Skeletal muscle satellite cell (primary cell): ENCODE results near the gene RSRC1. TPM values are rescaled to one million over a fixed set of nuclear protein-coding genes. Genes with fewer than 3 reads are reported as not detected.
"Not testable (repeated sequence)": the region's sequence is repeated elsewhere in the genome, so short reads cannot be mapped to it uniquely, and the experiment has no call there.

ENCODE experiments used
- H3K27me3 ChIP-seq: 2 replicates; pipeline ENCODE4 v1.7.0; 2013; ENCODE audit warnings: low read length; ENCODE audit not compliant: control insufficient read depth, insufficient read depth
- H3K36me3 ChIP-seq: 2 replicates; pipeline ENCODE4 v1.7.0; 2013; ENCODE audit warnings: mild to moderate bottlenecking, control low read depth, low read length; ENCODE audit not compliant: insufficient read depth
- H3K4me1 ChIP-seq: 2 replicates; pipeline ENCODE4 v1.7.0; 2013; ENCODE audit warnings: low read length; ENCODE audit not compliant: control insufficient read depth, insufficient read depth
- H3K4me2 ChIP-seq: 2 replicates; pipeline ENCODE4 v1.7.0; 2013; ENCODE audit warnings: mild to moderate bottlenecking, low read length
- H3K4me3 ChIP-seq: 2 replicates; pipeline ENCODE4 v1.7.0; 2013; ENCODE audit warnings: low read length
- H3K9ac ChIP-seq: 2 replicates; pipeline ENCODE4 v1.7.0; 2013; ENCODE audit warnings: mild to moderate bottlenecking, low read depth, low read length, moderate library complexity
- H3K9me3 ChIP-seq: replicated peaks from 2 replicates; pipeline ENCODE4 v1.7.0; 2013; ENCODE audit warnings: mild to moderate bottlenecking, control low read depth, low read length
- total RNA-seq: library from RNA; depleted of rRNA; stranded (reverse); fragments of >200 nt; gene quantifications from 2 replicates; pipeline ENCODE4 v1.2.3, GENCODE V29; 2012; rRNA removed

RSRC1 gene, protein sequence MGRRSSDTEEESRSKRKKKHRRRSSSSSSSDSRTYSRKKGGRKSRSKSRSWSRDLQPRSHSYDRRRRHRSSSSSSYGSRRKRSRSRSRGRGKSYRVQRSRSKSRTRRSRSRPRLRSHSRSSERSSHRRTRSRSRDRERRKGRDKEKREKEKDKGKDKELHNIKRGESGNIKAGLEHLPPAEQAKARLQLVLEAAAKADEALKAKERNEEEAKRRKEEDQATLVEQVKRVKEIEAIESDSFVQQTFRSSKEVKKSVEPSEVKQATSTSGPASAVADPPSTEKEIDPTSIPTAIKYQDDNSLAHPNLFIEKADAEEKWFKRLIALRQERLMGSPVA
- total RNA-seq = 42.1 and 42.4 TPM in 2 replicates

DNA sequence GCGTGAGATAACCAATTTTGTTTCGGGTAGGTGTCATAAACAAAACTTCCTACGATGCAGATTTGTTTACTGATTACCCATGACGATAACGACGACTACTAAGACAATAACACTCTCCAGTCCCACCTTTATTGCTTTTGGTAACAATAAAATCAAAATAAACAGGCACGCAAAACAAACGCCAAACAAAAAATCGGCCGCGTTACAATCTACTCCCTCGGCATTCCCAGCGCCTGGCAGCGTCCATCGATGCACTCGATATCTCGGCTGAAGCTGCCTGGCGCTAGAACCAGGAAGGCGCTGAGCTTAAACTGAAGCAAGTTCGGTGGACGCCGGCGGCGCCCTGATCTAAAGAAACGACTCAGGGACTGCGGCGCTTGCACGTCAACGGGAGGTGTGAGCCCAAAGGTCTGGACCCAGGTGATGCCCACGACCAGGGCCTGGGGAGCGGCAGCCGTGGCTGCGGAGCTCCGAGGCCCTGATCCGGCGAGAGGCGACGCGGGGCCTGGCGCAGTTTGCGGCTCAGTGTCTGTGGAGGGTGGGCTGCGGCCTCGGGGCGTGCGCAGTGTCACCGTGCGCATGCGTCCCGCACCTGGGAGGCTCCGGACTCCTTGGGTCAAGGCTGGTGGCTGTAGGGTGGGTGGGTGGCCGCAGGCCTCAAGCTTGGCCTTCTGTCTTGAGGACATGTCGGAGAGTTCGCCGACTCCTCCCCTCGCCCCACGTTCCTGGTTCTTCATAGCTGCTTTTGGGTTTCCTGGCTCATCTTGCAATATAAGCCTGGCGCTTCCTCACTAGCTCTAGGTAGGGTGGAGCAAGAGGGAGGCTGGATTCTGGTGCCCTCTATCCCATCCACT lies at the start of gene RSRC1:
RSRC1 (plus strand) TSS at position 286 of the 854 bp plus-strand sequence. CDS start 12,016 bp downstream, outside the sequence.
- H3K9me3 ChIP-seq = no peaks in the 10 kb centered on the region
- peak within 1 kb of the TSS; percentile 84 for H3K4me3 ChIP-seq
- H3K4me2 ChIP-seq = peak within 1 kb of the TSS; percentile 92
- peaks cover 23% of the 10 kb centered on the region for H3K27me3 ChIP-seq
- H3K36me3 ChIP-seq = no peaks in the 10 kb centered on the region
- H3K9ac ChIP-seq = peak within 1 kb of the TSS; percentile 84
- peaks cover 20% of the 10 kb centered on the region for H3K4me1 ChIP-seq

DNA sequence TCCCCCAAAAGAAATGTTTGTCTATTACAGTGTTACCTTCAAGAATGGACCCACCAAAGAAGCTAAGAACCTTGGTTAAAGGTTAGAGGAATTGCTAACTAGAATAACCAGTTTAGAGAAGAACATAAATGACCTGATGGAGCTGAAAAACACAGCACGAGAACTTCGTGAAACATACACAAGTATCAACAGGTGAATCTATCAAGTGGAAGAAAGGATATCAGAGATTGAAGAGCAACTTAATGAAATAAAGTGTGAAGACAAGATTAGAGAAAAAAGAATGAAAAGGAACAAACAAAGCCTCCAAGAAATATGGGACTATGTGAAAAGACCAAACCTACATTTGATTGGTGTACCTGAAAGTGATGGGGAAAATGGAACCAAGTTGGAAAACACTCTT lies 44.3 kb upstream of the RSRC1 start:
- not testable (repeated sequence) for H3K9me3 ChIP-seq, H3K4me2 ChIP-seq, H3K27me3 ChIP-seq, H3K9ac ChIP-seq, H3K36me3 ChIP-seq, H3K4me3 ChIP-seq, H3K4me1 ChIP-seq

DNA sequence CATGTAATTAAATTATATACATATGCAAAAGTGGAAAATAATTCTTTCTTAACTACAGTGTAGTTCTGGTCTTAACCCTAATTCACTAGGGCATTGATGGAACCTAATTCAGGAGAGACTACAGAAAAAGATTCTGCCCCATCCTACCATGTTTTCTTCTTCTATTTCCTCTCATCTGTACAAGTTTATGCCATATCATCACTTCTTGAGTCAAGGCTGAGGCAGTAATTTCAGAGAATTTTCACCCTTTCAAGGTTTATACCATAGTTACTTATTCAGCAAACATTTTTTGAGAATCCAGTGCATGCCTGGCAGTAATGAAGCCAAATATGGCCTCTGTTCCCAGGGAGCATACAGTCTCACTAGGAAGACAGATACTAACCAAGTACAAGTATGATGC lies 37.1 kb upstream of the RSRC1 start:
- H3K4me2 ChIP-seq = no peak overlapping the region
- no peak overlapping the region for H3K9ac ChIP-seq
- peaks cover 3% of the 10 kb centered on the region for H3K27me3 ChIP-seq
- no peak overlapping the region for H3K4me3 ChIP-seq
- H3K36me3 ChIP-seq = no peaks in the 10 kb centered on the region
- no peaks in the 10 kb centered on the region for H3K9me3 ChIP-seq
- H3K4me1 ChIP-seq = no peaks in the 10 kb centered on the region

DNA sequence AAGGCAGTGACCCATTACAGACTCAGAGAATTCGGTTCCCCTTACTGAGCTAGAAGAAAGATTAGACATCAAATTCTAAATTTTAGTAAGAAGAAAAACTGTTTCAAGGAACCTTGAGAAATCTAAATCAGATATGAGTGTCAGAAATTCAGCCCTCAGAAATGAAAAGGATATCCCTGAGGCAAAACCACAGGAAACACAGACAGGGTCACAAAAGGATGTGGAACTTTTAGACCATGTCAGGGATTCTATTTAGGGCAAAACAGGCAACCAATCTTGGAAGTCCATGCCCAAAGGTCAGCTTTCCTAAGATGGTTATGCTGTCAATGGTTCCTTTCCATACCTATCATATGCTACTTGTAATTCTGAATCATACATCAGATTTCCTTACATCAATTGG lies 35.3 kb upstream of the RSRC1 start:
- Histone ChIP-seq H3K27me3 (peaks cover 5% of the 10 kb centered on the region), H3K4me1 (no peaks in the 10 kb centered on the region), H3K9me3 (no peaks in the 10 kb centered on the region), H3K36me3 (no peaks in the 10 kb centered on the region), H3K9ac (no peak overlapping the region), H3K4me3 (no peak overlapping the region), H3K4me2 (no peak overlapping the region)

DNA sequence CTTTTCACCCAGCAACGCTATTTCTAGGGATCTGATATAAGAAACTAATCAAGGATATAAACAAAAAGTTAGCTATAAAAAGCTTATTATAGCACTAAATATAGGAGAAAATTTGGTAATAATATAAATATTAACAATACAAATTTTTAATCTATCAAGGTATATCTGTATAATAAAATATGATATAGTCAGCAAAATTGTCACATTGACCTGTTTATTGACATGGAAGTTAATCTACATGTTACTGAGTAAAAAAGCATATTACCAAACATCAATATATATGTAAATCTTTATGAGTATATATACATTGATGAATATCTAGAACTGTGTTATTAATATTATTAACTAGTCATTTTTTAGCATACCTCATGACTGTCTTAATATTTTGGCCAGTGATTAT lies 30.3 kb upstream of the RSRC1 start:
- Histone ChIP-seq H3K4me2 (no peak overlapping the region), H3K27me3 (peaks cover 5% of the 10 kb centered on the region), H3K4me1 (no peaks in the 10 kb centered on the region), H3K9ac (no peak overlapping the region), H3K9me3 (no peaks in the 10 kb centered on the region), H3K36me3 (no peaks in the 10 kb centered on the region), H3K4me3 (no peak overlapping the region)

DNA sequence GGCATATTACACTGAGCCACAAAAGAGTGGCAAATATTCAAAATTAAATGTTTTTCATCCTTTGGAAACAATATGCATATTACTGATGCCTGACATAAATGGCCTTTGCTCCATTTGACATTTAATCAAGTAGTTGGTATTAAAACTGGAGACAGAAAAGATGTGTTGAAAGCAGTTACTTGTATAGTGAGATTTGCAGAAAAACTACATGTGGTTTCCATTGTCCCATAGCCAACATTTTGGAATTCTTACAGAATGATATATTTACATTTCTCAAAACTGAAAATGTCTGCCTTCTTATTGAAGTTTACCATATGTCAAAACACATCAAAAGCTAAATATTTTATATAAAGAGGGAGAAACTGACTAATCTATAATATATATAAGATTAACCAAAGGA lies 25.2 kb upstream of the RSRC1 start:
- H3K9me3 ChIP-seq = no peaks in the 10 kb centered on the region
- peaks cover 15% of the 10 kb centered on the region for H3K27me3 ChIP-seq
- H3K4me1 ChIP-seq = no peaks in the 10 kb centered on the region
- no peak overlapping the region for H3K4me3 ChIP-seq
- no peaks in the 10 kb centered on the region for H3K36me3 ChIP-seq
- no peak overlapping the region for H3K9ac ChIP-seq
- no peak overlapping the region for H3K4me2 ChIP-seq

DNA sequence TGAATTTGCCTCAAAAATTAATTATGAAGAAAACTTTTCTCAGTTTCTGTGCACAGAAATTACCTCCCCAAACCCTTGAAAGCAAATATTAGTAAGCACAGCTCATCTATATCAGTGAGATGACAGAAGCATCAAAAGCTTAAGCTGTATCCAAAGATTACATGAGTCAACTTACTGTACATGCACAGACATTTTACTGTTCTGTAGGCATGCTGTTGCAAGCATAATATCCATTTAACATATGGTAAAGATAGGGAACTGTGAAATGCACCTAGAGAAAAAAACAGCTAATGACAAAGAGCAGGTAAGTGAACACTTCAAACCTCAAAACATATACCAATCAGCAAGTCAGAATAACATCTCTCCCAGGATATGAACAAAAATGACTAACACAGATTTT lies 24.5 kb upstream of the RSRC1 start:
- no peak overlapping the region for H3K4me2 ChIP-seq
- H3K27me3 ChIP-seq = peaks cover 20% of the 10 kb centered on the region
- H3K9me3 ChIP-seq = no peaks in the 10 kb centered on the region
- H3K36me3 ChIP-seq = no peaks in the 10 kb centered on the region
- no peak overlapping the region for H3K9ac ChIP-seq
- no peak overlapping the region for H3K4me3 ChIP-seq
- no peaks in the 10 kb centered on the region for H3K4me1 ChIP-seq

DNA sequence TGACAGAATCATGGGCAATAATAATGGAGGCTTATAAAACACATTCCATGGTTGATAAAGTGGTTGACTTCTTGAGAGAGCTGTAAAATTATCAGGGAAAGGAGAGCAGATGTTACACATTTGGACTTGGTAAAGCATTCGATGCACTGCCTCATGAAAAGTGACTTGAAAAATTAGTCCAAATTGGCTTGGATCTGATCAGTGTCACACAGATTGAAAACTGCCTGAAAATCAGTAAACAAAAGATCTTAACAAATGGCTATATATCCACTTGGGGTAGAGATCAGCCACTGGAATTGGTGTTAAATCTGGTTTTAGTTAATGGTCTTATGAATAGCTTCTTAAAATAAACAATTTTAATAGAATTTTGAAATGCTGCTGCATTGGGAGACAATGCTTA lies 24.0 kb upstream of the RSRC1 start:
- H3K4me2 ChIP-seq = no peak overlapping the region
- peaks cover 26% of the 10 kb centered on the region for H3K27me3 ChIP-seq
- no peaks in the 10 kb centered on the region for H3K9me3 ChIP-seq
- H3K36me3 ChIP-seq = no peaks in the 10 kb centered on the region
- H3K4me3 ChIP-seq = no peak overlapping the region
- no peak overlapping the region for H3K9ac ChIP-seq
- no peaks in the 10 kb centered on the region for H3K4me1 ChIP-seq

DNA sequence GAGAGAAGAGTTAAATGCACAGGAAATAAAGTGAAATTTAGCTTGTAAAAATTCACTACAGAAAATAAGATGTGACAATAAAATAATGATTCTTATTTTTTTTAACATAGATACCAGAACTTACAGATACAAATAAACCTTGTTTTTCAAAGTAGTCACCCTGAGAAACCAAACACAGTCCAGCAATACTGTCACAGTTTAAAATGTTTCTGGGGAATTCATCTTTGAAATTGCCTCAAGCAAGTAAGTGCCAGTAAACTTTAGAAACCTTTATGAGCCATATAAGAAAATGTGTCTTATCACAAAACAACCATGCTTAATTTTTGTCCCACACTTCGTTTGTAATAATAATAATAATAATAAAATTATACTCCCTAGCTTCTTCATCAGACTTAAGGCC lies 23.5 kb upstream of the RSRC1 start:
- Histone ChIP-seq H3K4me3 (no peak overlapping the region), H3K27me3 (peaks cover 29% of the 10 kb centered on the region)

DNA sequence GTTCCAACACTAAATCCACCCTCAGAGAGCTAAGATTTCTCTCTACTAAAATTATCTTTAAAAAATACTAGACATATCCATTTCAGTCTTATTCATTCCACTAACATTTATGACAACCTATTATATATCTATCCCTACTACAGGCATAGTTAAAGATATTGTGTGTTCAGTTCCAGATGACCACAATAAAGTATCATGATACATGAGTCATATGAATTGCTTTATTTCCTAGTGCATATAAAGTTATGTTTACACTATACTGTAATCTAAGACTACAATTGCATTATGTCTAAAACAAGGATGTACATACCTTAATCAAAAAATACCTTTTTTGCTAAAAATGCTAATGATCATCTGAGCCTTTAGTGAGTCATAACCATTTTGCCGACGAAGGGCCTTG lies 23.1 kb upstream of the RSRC1 start:
- H3K9me3 ChIP-seq = no peaks in the 10 kb centered on the region
- no peaks in the 10 kb centered on the region for H3K4me1 ChIP-seq
- H3K4me3 ChIP-seq = no peak overlapping the region
- H3K36me3 ChIP-seq = no peaks in the 10 kb centered on the region
- peaks cover 33% of the 10 kb centered on the region for H3K27me3 ChIP-seq
- H3K9ac ChIP-seq = no peak overlapping the region
- H3K4me2 ChIP-seq = no peak overlapping the region

More for the DNA sequence above, 23.5 kb upstream of the RSRC1 start:
- no peaks in the 10 kb centered on the region for H3K36me3 ChIP-seq
- H3K4me2 ChIP-seq = no peak overlapping the region
- no peak overlapping the region for H3K9ac ChIP-seq
- H3K9me3 ChIP-seq = no peaks in the 10 kb centered on the region
- no peaks in the 10 kb centered on the region for H3K4me1 ChIP-seq

DNA sequence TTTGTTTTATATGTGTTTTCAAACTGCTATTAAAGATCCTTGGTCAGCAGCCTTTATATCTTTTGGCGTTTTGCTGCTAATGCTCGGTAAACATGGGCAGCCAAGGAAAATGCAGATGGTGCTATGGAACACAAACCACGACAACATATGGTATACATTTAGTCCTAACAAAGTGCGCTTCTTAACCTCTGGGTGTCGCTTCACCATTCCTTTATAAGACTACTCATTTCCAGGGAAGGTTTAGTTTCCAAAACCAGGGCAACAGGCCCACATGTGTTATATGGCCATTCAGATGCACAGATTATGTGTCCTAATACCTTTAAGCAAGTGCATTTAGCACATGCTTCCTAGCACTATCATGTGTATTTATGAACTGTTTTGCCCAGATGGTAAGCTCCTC lies 18.4 kb upstream of the RSRC1 start:
- no peak overlapping the region for H3K4me3 ChIP-seq
- H3K9me3 ChIP-seq = no peaks in the 10 kb centered on the region
- H3K4me1 ChIP-seq = no peaks in the 10 kb centered on the region
- no peak overlapping the region for H3K4me2 ChIP-seq
- H3K27me3 ChIP-seq = peaks cover 67% of the 10 kb centered on the region
- H3K9ac ChIP-seq = no peak overlapping the region
- H3K36me3 ChIP-seq = no peaks in the 10 kb centered on the region
